ENCODE results near the gene VASP.
A peak's percentile ranks its signal among the peaks of the same experiment; 100 is the strongest.
"Not testable (repeated sequence)": the region's sequence is repeated elsewhere in the genome, so short reads cannot be mapped to it uniquely, and the experiment has no call there.

Gene VASP

DNA sequence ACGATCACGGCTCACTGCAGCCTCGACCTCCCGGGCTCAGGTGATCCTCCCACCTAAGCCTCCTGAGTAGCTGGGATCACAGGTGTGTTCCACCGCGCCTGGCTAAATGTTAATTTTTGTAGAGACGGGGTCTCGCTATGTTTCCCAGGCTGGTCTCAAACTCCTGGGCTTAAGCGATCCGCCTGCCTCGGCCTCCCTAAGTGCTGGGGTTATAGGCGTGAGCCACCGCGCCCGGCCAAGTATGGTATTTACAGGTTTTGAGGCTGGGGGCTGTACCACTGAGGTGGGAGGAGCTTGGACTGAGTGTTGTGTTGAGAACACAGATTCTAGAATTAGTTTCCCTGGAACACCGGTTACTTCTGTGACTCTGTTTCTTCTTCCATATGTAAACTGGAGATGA, 9.5 kb upstream of the VASP start:
- DNase-seq = peak in 1 of 2 experiments; percentile 21

DNA sequence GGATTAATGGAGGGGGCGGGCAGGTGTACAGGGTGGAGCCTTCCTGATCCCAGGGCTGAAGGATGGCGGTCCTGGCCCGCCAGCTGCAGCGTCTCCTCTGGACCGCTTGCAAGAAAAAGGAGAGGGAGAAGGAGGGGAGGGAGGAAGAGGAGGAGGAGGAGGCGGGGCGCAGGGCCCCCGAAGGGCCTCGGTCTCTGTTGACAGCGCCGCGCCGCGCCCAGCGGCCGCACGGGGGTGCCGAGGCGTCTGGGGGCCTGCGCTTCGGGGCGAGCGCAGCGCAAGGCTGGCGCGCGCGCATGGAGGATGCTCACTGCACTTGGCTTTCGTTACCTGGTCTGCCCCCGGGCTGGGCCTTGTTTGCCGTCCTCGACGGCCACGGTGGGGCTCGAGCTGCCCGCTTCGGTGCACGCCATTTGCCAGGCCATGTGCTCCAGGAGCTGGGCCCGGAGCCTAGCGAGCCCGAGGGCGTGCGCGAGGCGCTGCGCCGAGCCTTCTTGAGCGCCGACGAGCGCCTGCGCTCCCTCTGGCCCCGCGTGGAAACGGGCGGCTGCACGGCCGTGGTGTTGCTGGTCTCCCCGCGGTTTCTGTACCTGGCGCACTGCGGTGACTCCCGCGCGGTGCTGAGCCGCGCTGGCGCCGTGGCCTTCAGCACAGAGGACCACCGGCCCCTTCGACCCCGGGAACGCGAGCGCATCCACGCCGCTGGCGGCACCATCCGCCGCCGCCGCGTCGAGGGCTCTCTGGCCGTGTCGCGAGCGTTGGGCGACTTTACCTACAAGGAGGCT, 8.7 kb upstream of the VASP start, which contains the start of gene PPM1N:
Gene PPM1N (plus strand): TSS at position 33 of the 785 bp plus-strand sequence. CDS start 30 bp downstream, at position 63.
- DNase-seq = peak in 1 of 2 experiments; percentile 49

DNA sequence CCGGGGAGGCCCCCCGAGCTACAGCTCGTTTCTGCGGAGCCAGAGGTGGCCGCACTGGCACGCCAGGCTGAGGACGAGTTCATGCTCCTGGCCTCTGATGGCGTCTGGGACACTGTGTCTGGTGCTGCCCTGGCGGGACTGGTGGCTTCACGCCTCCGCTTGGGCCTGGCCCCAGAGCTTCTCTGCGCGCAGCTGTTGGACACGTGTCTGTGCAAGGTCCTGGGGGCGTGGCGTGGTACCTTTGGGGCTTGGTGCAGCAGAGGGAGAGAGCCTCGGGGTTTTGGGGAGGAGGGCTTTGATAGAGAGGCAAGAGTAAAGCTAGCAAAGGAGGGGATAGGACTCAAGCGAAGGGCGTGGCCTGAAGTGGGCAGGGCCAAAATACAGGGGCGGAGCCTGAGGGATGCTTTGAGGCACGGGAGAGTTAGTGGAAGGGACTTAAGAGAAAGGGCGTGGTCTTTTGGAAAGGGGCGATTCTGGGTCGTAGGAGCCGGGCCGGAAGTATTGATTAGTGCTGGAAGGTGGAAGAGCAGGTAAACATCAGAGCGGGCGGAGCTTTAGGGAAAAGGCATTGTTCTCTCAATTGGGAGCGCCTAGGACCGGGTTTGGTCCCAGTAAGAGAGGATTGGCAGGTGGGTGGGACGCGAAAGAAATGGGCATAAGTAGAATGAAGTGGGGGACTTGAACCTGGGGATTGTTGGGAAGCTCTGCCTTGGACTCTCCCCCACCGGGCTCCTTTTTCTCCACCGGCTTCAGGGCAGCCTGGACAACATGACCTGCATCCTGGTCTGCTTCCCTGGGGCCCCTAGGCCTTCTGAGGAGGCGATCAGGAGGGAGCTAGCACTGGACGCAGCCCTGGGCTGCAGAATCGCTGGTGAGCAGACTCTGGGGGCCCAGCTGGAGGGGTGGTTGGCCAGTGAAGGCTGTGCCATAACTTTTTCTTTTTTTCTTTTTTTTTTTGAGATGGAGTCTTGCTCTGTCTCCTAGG, 7.8 kb upstream of the VASP start:
- DNase-seq = peak; percentile 73 to 87

GRCh38 chr19:45500918-45501729, 6.2 kb upstream of the VASP start:
- no peak for DNase-seq

DNA sequence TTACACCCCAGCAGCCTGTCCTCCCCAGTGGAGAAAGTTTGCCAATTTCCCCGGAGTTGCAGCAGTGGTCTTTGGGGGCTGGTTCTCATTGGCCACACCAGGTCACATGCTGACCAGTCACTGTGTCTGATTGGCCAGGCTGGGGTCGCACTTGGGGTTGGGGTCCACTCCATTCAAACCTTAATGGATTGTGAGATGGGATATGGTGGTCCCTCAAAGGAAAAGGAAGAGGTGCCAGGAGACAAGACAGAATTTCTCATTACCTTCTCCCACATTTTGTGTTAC, 5.6 kb upstream of the VASP start:
- DNase-seq = no peak

- no peak for DNase-seq
These were observed 5.2 kb upstream of the VASP start for GRCh38 chr19:45502111-45502510.

GRCh38 chr19:45503909-45504308, 3.4 kb upstream of the VASP start:
- DNase-seq = no peak

- no peak for DNase-seq
These were observed 1.9 kb upstream of the VASP start for GRCh38 chr19:45505151-45505995.

DNA sequence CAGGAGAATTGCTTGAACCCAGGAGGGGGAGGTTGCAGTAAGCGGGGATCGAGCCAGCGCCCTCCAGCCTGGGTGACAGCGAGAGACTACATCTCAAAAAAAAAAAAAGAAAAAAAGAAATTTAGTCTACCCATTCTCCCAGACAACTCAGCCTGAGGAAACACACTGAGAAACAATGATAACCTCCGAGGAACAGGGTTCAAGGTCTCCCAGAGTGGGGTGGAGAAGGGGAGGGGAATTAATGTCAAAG, 1.4 kb upstream of the VASP start:
- DNase-seq = no peak

DNA sequence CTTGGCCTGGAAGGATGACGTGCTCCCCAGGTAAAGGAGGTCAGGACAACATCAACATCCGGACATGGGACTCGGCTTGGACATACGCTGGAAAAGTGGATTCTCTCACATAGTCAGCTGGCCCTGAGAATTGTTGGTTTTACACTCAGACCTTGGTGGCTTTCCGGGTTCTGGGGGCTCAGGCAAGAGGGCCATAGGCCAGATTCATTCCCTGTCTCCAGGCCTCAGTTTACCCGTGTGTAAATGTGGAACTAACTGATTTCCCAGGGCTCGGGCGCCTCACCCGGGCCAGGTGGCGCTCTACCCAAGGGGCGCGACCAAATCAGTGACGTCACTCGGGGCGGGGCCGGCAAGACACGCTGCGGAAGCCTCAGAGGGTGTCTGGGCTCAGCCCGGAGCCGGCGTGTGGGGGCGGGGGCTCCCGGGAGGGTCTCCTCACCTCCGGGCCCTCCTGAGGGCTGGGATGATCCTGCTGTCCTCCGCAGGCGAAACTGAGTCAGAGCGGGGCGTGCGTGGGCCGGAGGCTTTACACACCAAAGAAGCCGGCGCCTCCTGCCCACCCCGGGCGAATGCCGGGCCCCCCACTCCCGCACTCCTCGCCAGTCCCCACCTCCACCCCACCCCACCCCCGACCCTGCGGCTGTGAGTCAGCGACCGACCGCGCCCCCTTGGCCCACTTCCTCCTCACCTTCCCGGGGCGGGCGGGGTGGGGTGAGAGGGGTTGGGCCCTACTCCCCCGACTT, 862 bp upstream of the VASP start:
- DNase-seq = peak; percentile 76 to 94

GRCh38 chr19:45507872-45508416, 665 bp downstream of the VASP start:
- DNase-seq = no peak

GRCh38 chr19:45508417-45508860, 1.2 kb downstream of the VASP start:
- peak in 1 of 2 experiments; percentile 71 for DNase-seq

GRCh38 chr19:45508861-45509691, 1.8 kb downstream of the VASP start:
- DNase-seq = peak in 1 of 2 experiments; percentile 32

DNA sequence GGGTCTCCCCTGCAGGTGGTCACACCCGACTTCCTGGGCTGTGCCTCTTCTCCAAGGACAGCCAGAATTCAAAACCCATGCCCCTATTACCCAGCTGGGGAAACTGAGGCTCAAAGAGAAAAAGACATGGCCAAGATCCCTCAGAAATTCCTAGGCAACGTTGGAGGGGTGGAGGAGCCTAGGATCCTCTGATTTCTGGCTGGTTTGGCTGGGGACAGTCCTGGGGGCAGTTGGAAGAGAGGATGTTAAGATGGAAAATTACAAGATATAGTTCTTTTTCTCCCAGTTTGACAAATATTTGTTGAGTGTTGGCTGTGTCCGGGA, 2.4 kb downstream of the VASP start:
- DNase-seq = no peak

DNA sequence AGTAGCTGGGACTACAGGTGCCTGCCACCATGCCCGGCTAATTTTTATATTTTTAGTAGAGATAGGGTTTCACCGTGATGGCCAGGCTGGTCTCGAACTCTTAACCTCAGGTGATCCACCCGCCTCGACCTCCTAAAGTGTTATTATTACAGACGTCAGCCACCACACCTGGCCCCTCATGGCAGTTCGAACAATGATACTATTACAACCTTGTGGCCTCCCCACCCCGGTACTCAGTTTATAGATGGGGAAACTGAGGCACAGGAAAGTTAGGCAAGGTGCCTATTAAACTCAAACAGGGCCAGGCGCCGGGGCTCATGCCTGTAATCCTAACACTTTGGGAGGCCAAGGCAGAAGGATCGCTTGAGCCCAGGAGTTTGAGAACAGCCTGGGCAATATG, 3.1 kb downstream of the VASP start:
- not testable (repeated sequence) for DNase-seq

GRCh38 chr19:45511074-45511473, 3.8 kb downstream of the VASP start:
- DNase-seq = no peak

DNA sequence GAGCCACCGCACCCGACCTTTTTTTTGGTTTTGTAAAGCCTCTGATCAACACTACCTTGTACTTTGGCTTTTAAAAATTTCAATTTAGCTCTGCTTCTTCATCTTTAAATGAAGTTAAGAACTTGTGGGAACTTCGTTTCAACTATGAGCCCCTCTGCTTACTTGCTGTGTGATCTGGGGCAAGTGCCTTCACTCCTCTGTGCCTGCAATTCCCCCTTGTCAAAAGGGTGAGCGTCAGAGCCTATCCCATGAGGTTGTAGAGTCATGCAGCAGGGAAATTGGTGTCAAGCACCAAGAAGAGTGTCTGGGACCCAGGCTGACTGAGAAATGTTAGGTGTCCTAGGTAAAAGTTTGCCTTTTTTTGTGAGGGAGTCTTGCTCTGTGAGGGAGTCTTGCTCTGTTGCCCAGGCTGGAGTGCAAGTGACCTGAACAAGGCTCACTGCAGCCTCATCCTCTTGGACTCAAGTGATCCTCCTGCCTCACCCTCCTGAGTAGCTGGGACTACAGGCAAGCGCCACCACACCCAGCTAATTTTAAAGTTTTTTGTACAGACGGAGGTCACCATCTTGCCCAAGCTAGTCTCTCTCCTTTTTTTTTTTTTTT, 5.7 kb downstream of the VASP start:
- no peak for DNase-seq

DNA sequence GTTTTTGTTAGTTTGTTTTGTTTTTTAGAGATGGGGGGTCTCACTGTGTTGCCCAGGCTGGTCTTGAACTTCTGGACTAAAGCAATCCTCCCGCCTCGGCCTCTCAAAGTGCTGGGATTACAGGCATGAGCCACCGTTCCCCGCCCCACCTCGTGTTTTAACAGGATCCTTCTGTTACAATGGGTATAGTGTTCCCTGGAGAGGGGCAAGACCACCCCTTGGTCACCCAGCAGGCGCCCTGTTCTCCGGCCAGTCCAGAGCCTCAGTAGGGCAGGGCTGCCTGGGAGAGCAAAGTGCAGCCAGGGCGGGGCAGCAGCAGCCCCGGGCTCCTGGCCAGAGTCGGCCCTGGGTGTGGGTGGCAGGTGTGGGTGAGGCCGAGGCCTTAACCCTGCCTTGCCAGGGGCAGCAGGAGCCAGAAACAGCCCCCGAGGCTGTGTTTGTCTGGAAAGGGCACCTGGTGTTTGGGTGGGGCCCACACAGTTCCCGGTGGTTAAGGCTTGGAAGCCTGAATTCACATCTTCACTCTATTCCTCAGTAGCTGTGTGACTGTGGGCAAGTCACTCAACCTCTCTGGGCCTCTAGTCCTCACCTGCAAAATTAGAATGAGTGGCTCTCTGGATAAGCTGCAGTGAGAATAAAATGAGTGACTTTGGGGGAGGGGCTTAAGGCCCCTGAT, 7.2 kb downstream of the VASP start:
- DNase-seq = no peak

- no peak for DNase-seq
These were observed 7.9 kb downstream of the VASP start for GRCh38 chr19:45515081-45515624.
